GM15510 (cell line): ENCODE data around the gene ARTN.

Source experiments
- POLR2A ChIP-seq: IDR thresholded peaks from 3 replicates; pipeline ENCODE4 v1.6.1; 2011; ENCODE audit warnings: borderline replicate concordance; ENCODE audit not compliant: insufficient read length; ENCODE audit errors: extremely low read depth

The ARTN gene

GRCh38 chr1:43981135-43981491 is 47.5 kb downstream of the ARTN start:
- TF ChIP-seq POLR2A, result no peak

GRCh38 chr1:43981636-43982035 is 48.0 kb downstream of the ARTN start:
- TF ChIP-seq POLR2A, result no peak

- TF ChIP-seq POLR2A, result no peak
Measured at GRCh38 chr1:43982241-43982640, 48.6 kb downstream of the ARTN start.

GRCh38 chr1:43982808-43983207 is 49.2 kb downstream of the ARTN start:
- TF ChIP-seq POLR2A, result no peak

GRCh38 chr1:43983253-43983899 is 49.8 kb downstream of the ARTN start:
- no peak for TF ChIP-seq POLR2A

- no peak for TF ChIP-seq POLR2A
Measured at GRCh38 chr1:43984855-43985254, 51.3 kb downstream of the ARTN start.

GRCh38 chr1:43985984-43986595 is 52.5 kb downstream of the ARTN start:
- no peak for TF ChIP-seq POLR2A

- no peak for TF ChIP-seq POLR2A
Measured at GRCh38 chr1:43986712-43987111, 53.1 kb downstream of the ARTN start.
